Measurements from ENCODE around the gene RNASEH1.

- TF ChIP-seq CTCF (conservative IDR thresholded peaks at IDR 0.05; ENCODE audit: low read depth in 2 of 2) (no peak), REST (IDR thresholded peaks at IDR 0.05; ENCODE audit: unreplicated experiment) (no peak)
Measured at GRCh38 chr2:3500326-3500899, 57.7 kb downstream of the RNASEH1 start.

All from GM23338 (cell line).